22Rv1 (cell line): ENCODE measurements around the gene FAM177B.
A peak's percentile ranks its signal among the peaks of the same experiment; 100 is the strongest.

Experiments used
- H3K27ac ChIP-seq: fragments of 450-650 bp; 2 replicates; pipeline ENCODE4 v1.5.1; 2017
- ZFX ChIP-seq: fragments of 450-650 bp; IDR thresholded peaks from 2 replicates; pipeline ENCODE4 v1.6.1; 2017; ENCODE audit warnings: antibody characterized with exemption, borderline replicate concordance
- TF ChIP-seq, protein P1 (sequence below): fragments of 450-650 bp; IDR thresholded peaks from 2 replicates; pipeline ENCODE4 v1.5.1; 2017; ENCODE audit warnings: mild to moderate bottlenecking

Gene FAM177B

DNA sequence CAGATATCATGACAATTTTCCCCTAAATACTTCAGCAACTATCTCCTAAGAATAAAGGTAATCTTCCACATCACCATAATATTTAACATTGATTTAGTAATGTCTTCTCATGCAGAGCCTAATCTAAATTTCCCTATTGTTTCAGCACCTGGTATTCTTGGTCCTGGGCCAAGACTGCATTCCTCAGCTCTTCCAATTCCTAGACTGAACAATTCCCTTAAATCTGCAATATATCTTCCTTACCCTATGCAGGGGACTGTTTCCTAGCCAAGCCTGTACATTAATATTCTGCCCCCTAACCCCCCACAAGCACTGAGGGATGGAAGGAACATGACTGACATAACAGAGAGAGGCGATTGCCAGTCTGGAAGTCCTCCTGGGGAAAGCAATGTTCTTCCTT lies 49.1 kb downstream of the FAM177B start:
- TF ChIP-seq, protein P1, sequence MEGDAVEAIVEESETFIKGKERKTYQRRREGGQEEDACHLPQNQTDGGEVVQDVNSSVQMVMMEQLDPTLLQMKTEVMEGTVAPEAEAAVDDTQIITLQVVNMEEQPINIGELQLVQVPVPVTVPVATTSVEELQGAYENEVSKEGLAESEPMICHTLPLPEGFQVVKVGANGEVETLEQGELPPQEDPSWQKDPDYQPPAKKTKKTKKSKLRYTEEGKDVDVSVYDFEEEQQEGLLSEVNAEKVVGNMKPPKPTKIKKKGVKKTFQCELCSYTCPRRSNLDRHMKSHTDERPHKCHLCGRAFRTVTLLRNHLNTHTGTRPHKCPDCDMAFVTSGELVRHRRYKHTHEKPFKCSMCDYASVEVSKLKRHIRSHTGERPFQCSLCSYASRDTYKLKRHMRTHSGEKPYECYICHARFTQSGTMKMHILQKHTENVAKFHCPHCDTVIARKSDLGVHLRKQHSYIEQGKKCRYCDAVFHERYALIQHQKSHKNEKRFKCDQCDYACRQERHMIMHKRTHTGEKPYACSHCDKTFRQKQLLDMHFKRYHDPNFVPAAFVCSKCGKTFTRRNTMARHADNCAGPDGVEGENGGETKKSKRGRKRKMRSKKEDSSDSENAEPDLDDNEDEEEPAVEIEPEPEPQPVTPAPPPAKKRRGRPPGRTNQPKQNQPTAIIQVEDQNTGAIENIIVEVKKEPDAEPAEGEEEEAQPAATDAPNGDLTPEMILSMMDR, result no peak
- TF ChIP-seq ZFX, result no peak

DNA sequence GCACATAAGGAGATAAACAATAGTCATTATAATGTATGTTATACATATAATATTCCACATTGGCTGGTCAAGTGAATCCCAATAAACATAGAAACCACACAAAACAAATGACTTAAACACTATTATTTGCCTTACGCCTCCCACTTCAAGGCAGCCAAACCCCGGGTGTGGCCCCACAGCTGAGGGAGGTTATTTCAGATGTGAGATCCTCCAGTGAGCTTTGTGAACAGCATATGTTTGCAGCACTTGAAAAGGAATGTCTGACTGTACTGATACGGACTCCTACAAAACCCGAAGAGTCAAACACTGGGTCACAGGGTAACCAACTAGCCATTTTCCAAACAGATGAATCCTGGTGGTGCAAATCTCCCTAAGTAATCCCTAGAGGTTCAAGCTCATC lies 50.7 kb downstream of the FAM177B start:
- TF ChIP-seq ZFX, result no peak
- TF ChIP-seq, protein P1, result no peak
- no peak overlapping the region for H3K27ac ChIP-seq

More for the DNA sequence above, 49.1 kb downstream of the FAM177B start:
- H3K27ac ChIP-seq, result no peak overlapping the region

GRCh38 chr1:222788402-222789156 lies 51.6 kb downstream of the FAM177B start:
- no peak overlapping the region for H3K27ac ChIP-seq
- TF ChIP-seq, protein P1, result no peak
- TF ChIP-seq ZFX, result no peak

GRCh38 chr1:222790115-222790514 lies 53.1 kb downstream of the FAM177B start:
- TF ChIP-seq ZFX, result no peak
- TF ChIP-seq, protein P1, result no peak

GRCh38 chr1:222790520-222790919 lies 53.5 kb downstream of the FAM177B start:
- H3K27ac ChIP-seq, result no peak overlapping the region
- TF ChIP-seq, protein P1, result no peak
- TF ChIP-seq ZFX, result no peak

More at GRCh38 chr1:222790115-222790514, 53.1 kb downstream of the FAM177B start:
- H3K27ac ChIP-seq, result no peak overlapping the region

DNA sequence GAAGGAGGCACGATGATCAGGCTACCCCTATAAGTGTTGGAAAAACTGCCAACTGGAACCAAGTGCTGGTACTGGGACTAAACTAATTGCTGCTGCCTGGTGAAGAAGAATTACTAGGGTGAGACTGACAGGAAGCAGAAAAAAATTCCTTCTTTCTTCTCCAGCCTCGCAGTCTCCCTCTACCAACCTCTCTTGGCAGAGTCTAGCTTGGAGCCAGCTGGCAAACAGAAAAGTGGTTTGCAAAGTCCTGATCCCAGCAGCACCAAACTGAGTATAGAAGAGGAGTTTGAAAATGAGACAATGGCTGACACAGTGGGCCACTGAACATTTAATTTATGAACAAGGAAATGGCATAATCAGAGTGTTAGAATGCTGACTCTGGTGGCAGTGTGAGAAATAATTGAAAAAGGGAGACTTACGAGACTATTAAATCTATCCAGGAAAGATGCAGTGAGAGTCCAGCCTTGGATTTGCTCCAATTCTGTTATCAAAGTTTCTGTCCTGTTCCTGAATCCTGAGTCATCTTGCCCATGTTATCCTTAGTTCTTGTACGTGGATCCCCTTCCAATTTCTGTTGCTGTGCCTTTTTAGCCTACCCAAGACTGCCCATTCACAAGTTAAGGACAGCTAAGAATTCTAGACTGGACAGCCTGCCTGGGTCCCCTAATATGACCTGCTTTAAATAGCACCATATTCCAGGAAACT lies 54.2 kb downstream of the FAM177B start:
- no peak for TF ChIP-seq ZFX
- TF ChIP-seq, protein P1, result no peak
- no peak overlapping the region for H3K27ac ChIP-seq

DNA sequence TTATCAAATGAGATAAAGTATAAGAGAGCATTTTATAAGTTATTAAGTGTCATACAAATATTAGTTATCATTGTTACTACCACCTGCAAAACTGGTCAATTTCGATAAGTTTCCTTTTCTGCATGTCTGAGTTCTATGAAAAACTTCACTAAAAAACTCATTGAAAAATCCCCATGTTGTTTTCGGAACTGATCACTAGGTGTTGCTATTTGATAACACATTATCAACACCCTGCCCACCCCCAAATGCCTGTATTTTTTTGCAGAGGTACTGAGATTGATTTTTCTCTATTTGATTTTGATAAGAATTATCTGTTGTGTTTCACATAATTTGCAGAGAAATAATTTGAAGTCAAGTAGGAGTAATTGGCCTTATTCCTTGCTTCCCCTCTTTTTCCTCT lies 55.7 kb downstream of the FAM177B start:
- H3K27ac ChIP-seq, result no peak overlapping the region
- TF ChIP-seq, protein P1, result peak; percentile 75
- TF ChIP-seq ZFX, result no peak
